ENCODE results near the gene KDELR3.

- TF ChIP-seq POLR2A (IDR thresholded peaks at IDR 0.05; ENCODE audit: low read depth, low read length) (no peak), POLR2AphosphoS5 (IDR thresholded peaks at IDR 0.05; ENCODE audit: low read depth, low read length) (no peak)
These were observed 50.7 kb downstream of the KDELR3 start for GRCh38 chr22:38518620-38519019.

Measured in GM12892 (cell line).